ENCODE data around the gene LRIG1. TPM values are rescaled to one million over a fixed set of nuclear protein-coding genes. Genes with fewer than 3 reads are reported as not detected.

Gene LRIG1
- total RNA-seq, 1 donor from 2014 or later: 64.1 TPM

GRCh38 chr3:66473692-66474091 is 27.1 kb downstream of the LRIG1 start:
- intact Hi-C loops (cut with micrococcal nuclease): loop anchor here (2.0 kb wide), 1 partner anchor 171 kb away; no protein-coding TSS in a partner anchor

- intact Hi-C loops (cut with micrococcal nuclease): loop anchor here (2.0 kb wide), 1 partner anchor 170 kb away; no protein-coding TSS in a partner anchor
Observed at GRCh38 chr3:66473181-66473580, 27.6 kb downstream of the LRIG1 start.

- intact Hi-C loops (cut with micrococcal nuclease): loop anchor here (1.0 to 2.0 kb wide), 6 partner anchors 9 to 526 kb away; partner anchors contain the start of genes KBTBD8 and LRIG1
Observed at GRCh38 chr3:66472313-66473134, 28.3 kb downstream of the LRIG1 start.

GRCh38 chr3:66470956-66471686 is 29.7 kb downstream of the LRIG1 start:
- intact Hi-C loops (cut with micrococcal nuclease): no loop called here

- intact Hi-C loops (cut with micrococcal nuclease): no loop called here
Observed at GRCh38 chr3:66470285-66470684, 30.5 kb downstream of the LRIG1 start.

GRCh38 chr3:66469220-66469640 is 31.6 kb downstream of the LRIG1 start:
- intact Hi-C loops (cut with micrococcal nuclease): loop anchor here (2.0 kb wide), 1 partner anchor 14 kb away; no protein-coding TSS in a partner anchor

- intact Hi-C loops (cut with micrococcal nuclease): loop anchor here (2.0 kb wide), 1 partner anchor 15 kb away; no protein-coding TSS in a partner anchor
Observed at GRCh38 chr3:66467996-66468735, 32.7 kb downstream of the LRIG1 start.

GRCh38 chr3:66466606-66467270 is 34.1 kb downstream of the LRIG1 start:
- intact Hi-C loops (cut with micrococcal nuclease): no loop called here

- intact Hi-C loops (cut with micrococcal nuclease): no loop called here
Observed at GRCh38 chr3:66465587-66465986, 35.2 kb downstream of the LRIG1 start.

- intact Hi-C loops (cut with micrococcal nuclease): no loop called here
Observed at GRCh38 chr3:66465034-66465433, 35.8 kb downstream of the LRIG1 start.

GRCh38 chr3:66464512-66464894 is 36.3 kb downstream of the LRIG1 start:
- intact Hi-C loops (cut with micrococcal nuclease): no loop called here

- intact Hi-C loops (cut with micrococcal nuclease): no loop called here
Observed at GRCh38 chr3:66463730-66464511, 36.9 kb downstream of the LRIG1 start.

- intact Hi-C loops (cut with micrococcal nuclease): no loop called here
Observed at GRCh38 chr3:66463054-66463631, 37.7 kb downstream of the LRIG1 start.

- intact Hi-C loops (cut with micrococcal nuclease): no loop called here
Observed at GRCh38 chr3:66457252-66457651, 43.6 kb downstream of the LRIG1 start.

GRCh38 chr3:66456711-66457173 is 44.1 kb downstream of the LRIG1 start:
- intact Hi-C loops (cut with micrococcal nuclease): no loop called here

GRCh38 chr3:66454464-66454859 is 46.4 kb downstream of the LRIG1 start:
- intact Hi-C loops (cut with micrococcal nuclease): no loop called here

GRCh38 chr3:66453651-66454463 is 47.0 kb downstream of the LRIG1 start:
- intact Hi-C loops (cut with micrococcal nuclease): no loop called here

- intact Hi-C loops (cut with micrococcal nuclease): no loop called here
Observed at GRCh38 chr3:66452303-66453011, 48.4 kb downstream of the LRIG1 start.
